ENCODE data around the gene ARPIN. TPM values are rescaled to one million over a fixed set of nuclear protein-coding genes. Genes with fewer than 3 reads are reported as not detected.

ARPIN gene
- total and polyA plus RNA-seq, 2 experiments from 2014 or later, result 0.79 to 2.8 TPM

- peak overlapping the region; percentile 95; the same call in 1 of the 2 replicates for H3K27ac ChIP-seq (ENCODE audit: low read depth)
- H3K79me2 ChIP-seq (replicated peaks; ENCODE audit: insufficient read depth), result peaks cover 35% of the 10 kb centered on the region
- no peaks in the 10 kb centered on the region for H3F3A ChIP-seq (replicated peaks; ENCODE audit: low read depth)
- H4K20me1 ChIP-seq (replicated peaks; ENCODE audit: insufficient read depth), result peaks cover 10% of the 10 kb centered on the region
- Mint-ChIP-seq H3K27ac (no peak overlapping the region), H3K4me1 (peaks cover under 1% of the 10 kb centered on the region; the same call in 2 of the 3 replicates), H3K4me3 (peak overlapping the region; percentile 98), H3K36me3 (ENCODE audit: low read depth) (peaks cover 11% of the 10 kb centered on the region; the same call in 2 of the 3 replicates), H3K9me3 (peaks cover 2% of the 10 kb centered on the region; the same call in 1 of the 3 replicates), H3K27me3 (ENCODE audit: insufficient read depth, low read depth, poor library complexity) (peaks cover 5% of the 10 kb centered on the region)
- no peak overlapping the region for H2AFZ ChIP-seq
- H3K27me3 ChIP-seq (ENCODE audit: insufficient read depth), result no peaks in the 10 kb centered on the region
- DNase-seq (ENCODE audit: low spot score) (no peak), ATAC-seq (no peak)
- TF ChIP-seq POLR2AphosphoS5 (IDR thresholded peaks at IDR 0.05; ENCODE audit: low read depth), result no peak
- TF ChIP-seq STAT1 (IDR thresholded peaks at IDR 0.05; ENCODE audit: unreplicated experiment), result no peak
- TF ChIP-seq EZH2 (IDR thresholded peaks at IDR 0.05; ENCODE audit: low read depth, unreplicated experiment), result no peak
- TF ChIP-seq ZNF114 (CRISPR knock-in tag; IDR thresholded peaks at IDR 0.05), result no peak
- no peak for TF ChIP-seq NANOG (IDR thresholded peaks at IDR 0.05; ENCODE audit: borderline replicate concordance)
- no peak for TF ChIP-seq CTCF (conservative IDR thresholded peaks at IDR 0.05; ENCODE audit: low read depth in 2 of 2)
- TF ChIP-seq ZNF462 (CRISPR knock-in tag; IDR thresholded peaks at IDR 0.05), result no peak
- no peak for TF ChIP-seq EZH2phosphoT487 (IDR thresholded peaks at IDR 0.05; ENCODE audit: unreplicated experiment)
- TF ChIP-seq REST (IDR thresholded peaks at IDR 0.05; ENCODE audit: unreplicated experiment), result no peak
- TF ChIP-seq ETS1 (IDR thresholded peaks at IDR 0.05), result no peak
- peak overlapping the region; percentile 96 for H3K4me2 ChIP-seq
- H3K4me3 ChIP-seq, result peak overlapping the region; percentile 96
- 0 out of 2 replicates have a peak, but pooled peaks cover 6% of the 10 kb centered on the region for H3K4me1 ChIP-seq (ENCODE audit: insufficient read depth)
- H3K9me2 ChIP-seq (ENCODE audit: insufficient read depth), result no peaks in the 10 kb centered on the region
- no peaks in the 10 kb centered on the region for H3K36me3 ChIP-seq (ENCODE audit: insufficient read depth)
Measured at GRCh38 chr15:89893027-89893426, 19.7 kb downstream of the ARPIN start.
